HepG2 (cell line): ENCODE data around the gene PASK. TPM values are rescaled to one million over a fixed set of nuclear protein-coding genes. Genes with fewer than 3 reads are reported as not detected.
A peak's percentile ranks its signal among the peaks of the same experiment; 100 is the strongest.

Experiments
- ATAC-seq: fragments of 200-7000 bp; cut with Tn5 transposase; 3 replicates; pipeline ENCODE4 v1.9.1; 2020; ENCODE audit warnings: mild to moderate bottlenecking, moderate library complexity
- BruUV-seq: library from RNA; stranded (reverse); fragments of 400-500 nt; replicated peaks from 2 replicates; lab custom pipeline; 2021; lab: Mats Ljungman, UMichigan
- CTCF ChIA-PET: fragments of 300-600 bp; formaldehyde crosslinking; extraction: SDS; loops from one replicate; lab custom pipeline; 2021; ENCODE audit warnings: low total read pairs, inconsistent platforms, low intra/inter-chr PET ratio; lab: Yijun Ruan, JAX
- POLR2A ChIA-PET: fragments of 350-600 bp; sonication (Branson Sonifier 250); formaldehyde crosslinking; loops from one replicate; lab custom pipeline; 2020; ENCODE audit warnings: antibody characterized with exemption, inconsistent platforms; lab: Yijun Ruan, JAX
- DNase-seq: peaks from one replicate; pipeline ENCODE4 v3.0.0-alpha.2; 2015; ENCODE audit warnings: low spot score
- FAIRE-seq: peaks from 3 replicates; lab custom pipeline; 2011; peaks lifted over from hg19 to GRCh38; lab: Jason Lieb, UNC
- H2AFZ ChIP-seq: one replicate; pipeline ENCODE4 v1.6.1; 2011; ENCODE audit warnings: low read length, inconsistent platforms
- H3K27ac ChIP-seq: fragments of 300-600 bp; 3 replicates; pipeline ENCODE4 v1.8.0; 2011; ENCODE audit warnings: mixed run types, mild to moderate bottlenecking, mixed read lengths, low read length, inconsistent platforms; ENCODE audit not compliant: insufficient read depth; ENCODE audit errors: extremely low read length
- H3K27me3 ChIP-seq, 2 experiments: fragments of 200-600 bp in 1 of 2; 2 replicates in 1 of 2; 3 replicates in 1 of 2; pipeline versions ENCODE4 v1.6.0 to v1.8.0; 2011; ENCODE audit warnings: low read length in 2 of 2, mild to moderate bottlenecking in 2 of 2, moderate library complexity in 2 of 2, inconsistent platforms in 1 of 2; ENCODE audit not compliant: insufficient read depth in 2 of 2, control insufficient read depth in 1 of 2
- H3K36me3 ChIP-seq, 2 experiments: fragments of 200-600 bp in 1 of 2; replicated peaks in 1 of 2; 2 replicates in 1 of 2; 3 replicates in 1 of 2; pipeline versions ENCODE4 v1.5.1 to v1.8.0; 2011; ENCODE audit warnings: low read length in 2 of 2, inconsistent platforms in 1 of 2; ENCODE audit not compliant: insufficient read depth in 2 of 2, control insufficient read depth in 1 of 2
- H3K4me1 ChIP-seq: 2 replicates; pipeline ENCODE4 v1.5.1; 2012; ENCODE audit warnings: low read length, inconsistent platforms; ENCODE audit not compliant: insufficient read depth
- H3K4me2 ChIP-seq: 2 replicates; pipeline ENCODE4 v1.6.0; 2011; ENCODE audit warnings: low read depth, low read length, inconsistent platforms
- H3K4me3 ChIP-seq, 3 experiments: fragments of 200-600 bp in 1 of 3; sonication (generic), shearing (Covaris generic) in 1 of 3; replicated peaks in 1 of 3; 2 replicates each; pipeline ENCODE4 v1.5.1; 2011 to 2016; ENCODE audit warnings: low read length in 3 of 3, inconsistent platforms in 2 of 3, low read depth in 2 of 3, mild to moderate bottlenecking in 2 of 3, control low read depth in 1 of 3, mixed read lengths in 1 of 3; ENCODE audit not compliant: insufficient read depth in 1 of 3
- H3K79me2 ChIP-seq: one replicate; pipeline ENCODE4 v1.6.1; 2011; ENCODE audit warnings: low read length, inconsistent platforms; ENCODE audit not compliant: insufficient read depth
- H3K9ac ChIP-seq: 2 replicates; pipeline ENCODE4 v1.6.0; 2011; ENCODE audit warnings: mild to moderate bottlenecking, low read depth, low read length, inconsistent platforms; ENCODE audit not compliant: insufficient read depth
- H3K9me3 ChIP-seq: 2 replicates; pipeline ENCODE4 v1.5.1; 2012; ENCODE audit warnings: mild to moderate bottlenecking, low read length
- H4K20me1 ChIP-seq: 2 replicates; pipeline ENCODE4 v1.6.0; 2011; ENCODE audit warnings: inconsistent platforms, mild to moderate bottlenecking, low read length, moderate library complexity; ENCODE audit not compliant: insufficient read depth
- MTA1 ChIP-seq: sonication (generic); formaldehyde crosslinking; IDR thresholded peaks from 2 replicates; pipeline ENCODE4 v1.4.0; 2020; ENCODE audit warnings: missing genetic modification reagents, mild to moderate bottlenecking, borderline replicate concordance
- POLR2AphosphoS2 ChIP-seq: IDR thresholded peaks from 2 replicates; pipeline ENCODE4 v1.6.1; 2011; ENCODE audit warnings: low read depth, low read length, improper control_type of control experiment
- ZFP91 ChIP-seq: sonication (generic); formaldehyde crosslinking; IDR thresholded peaks from 2 replicates; pipeline ENCODE4 v1.9.0; 2022; ENCODE audit warnings: missing genetic modification reagents, mild to moderate bottlenecking, borderline replicate concordance
- ZNF121 ChIP-seq: sonication (generic); formaldehyde crosslinking; IDR thresholded peaks from 2 replicates; pipeline ENCODE4 v1.5.0; 2020; ENCODE audit warnings: mild to moderate bottlenecking, missing genetic modification reagents
- WGBS: methylation state at CpG from one replicate; pipeline ENCODE4 v1.1.6; 2017; ENCODE audit warnings: low lambda C conversion rate; 5-methylcytosine and 5-hydroxymethylcytosine counted together
- in situ Hi-C: cut with HindIII; loops from 2 replicates; pipeline ENCODE4 v1.10.0; 2017; ENCODE audit warnings: low pct_unique_long_range_greater_than_20kb; ENCODE audit not compliant: extremely low pct_ligation_motif_present
- intact Hi-C: fragments of 100-400 bp; cut with micrococcal nuclease; formaldehyde crosslinking; loops from one replicate; pipeline ENCODE4 v1.10.0; 2022; ENCODE audit not compliant: unreplicated experiment
- polyA plus RNA-seq, 8 experiments: library from polyadenylated mRNA; depleted of rRNA in 3 of 8; stranded (reverse) in 7 of 8; unstranded in 1 of 8; fragments of >200 nt; fragmentation: Illumina TruSeq in 4 of 8; extraction: Trizol in 4 of 8; gene quantifications; 2 replicates each; pipeline versions ENCODE4 v1.2.1 to v1.2.3, GENCODE V29; 2011 to 2016; ENCODE audit warnings: low read depth in 4 of 8, missing spikeins in 1 of 8, mixed read lengths in 1 of 8; ENCODE audit not compliant: insufficient read depth in 1 of 8
- total RNA-seq, 5 experiments: library from RNA; depleted of rRNA; stranded (reverse); fragments of >200 nt; fragmentation: Illumina TruSeq; extraction: Trizol; gene quantifications; 2 replicates each; pipeline ENCODE4 v1.2.3, GENCODE V29; 2016; ENCODE audit warnings: low read depth in 1 of 5
- TF ChIP-seq, protein P1 (sequence below): sonication (generic); formaldehyde crosslinking; IDR thresholded peaks from 2 replicates; pipeline ENCODE4 v1.5.0; 2020; ENCODE audit warnings: mild to moderate bottlenecking, missing genetic modification reagents, moderate library complexity

Gene PASK
- total and polyA plus RNA-seq, 2 of the 13 experiments (the other 11 are each of a cell fraction or from before 2014, with no cell fraction given): 6.9 to 17.0 TPM

DNA sequence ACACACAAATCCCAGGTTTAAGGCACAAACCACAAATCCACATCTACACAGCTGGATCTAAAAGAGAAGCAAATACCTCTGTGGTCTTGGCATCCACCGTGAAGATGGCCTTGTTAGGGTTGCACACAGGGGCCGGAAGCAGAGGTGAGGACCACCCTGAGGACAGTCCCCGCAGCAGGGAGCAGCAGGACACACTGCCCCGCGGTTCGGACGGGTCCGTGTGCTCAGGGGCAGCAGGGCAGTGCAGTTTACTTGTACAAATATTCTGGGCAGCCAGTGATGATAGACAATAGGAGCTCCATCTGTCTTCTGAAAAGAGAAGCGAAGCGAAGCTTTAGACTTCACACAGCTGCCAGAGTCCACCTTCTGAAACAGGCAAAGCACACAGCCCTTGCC, 8.8 kb downstream of the PASK start:
- TF ChIP-seq, protein P1, sequence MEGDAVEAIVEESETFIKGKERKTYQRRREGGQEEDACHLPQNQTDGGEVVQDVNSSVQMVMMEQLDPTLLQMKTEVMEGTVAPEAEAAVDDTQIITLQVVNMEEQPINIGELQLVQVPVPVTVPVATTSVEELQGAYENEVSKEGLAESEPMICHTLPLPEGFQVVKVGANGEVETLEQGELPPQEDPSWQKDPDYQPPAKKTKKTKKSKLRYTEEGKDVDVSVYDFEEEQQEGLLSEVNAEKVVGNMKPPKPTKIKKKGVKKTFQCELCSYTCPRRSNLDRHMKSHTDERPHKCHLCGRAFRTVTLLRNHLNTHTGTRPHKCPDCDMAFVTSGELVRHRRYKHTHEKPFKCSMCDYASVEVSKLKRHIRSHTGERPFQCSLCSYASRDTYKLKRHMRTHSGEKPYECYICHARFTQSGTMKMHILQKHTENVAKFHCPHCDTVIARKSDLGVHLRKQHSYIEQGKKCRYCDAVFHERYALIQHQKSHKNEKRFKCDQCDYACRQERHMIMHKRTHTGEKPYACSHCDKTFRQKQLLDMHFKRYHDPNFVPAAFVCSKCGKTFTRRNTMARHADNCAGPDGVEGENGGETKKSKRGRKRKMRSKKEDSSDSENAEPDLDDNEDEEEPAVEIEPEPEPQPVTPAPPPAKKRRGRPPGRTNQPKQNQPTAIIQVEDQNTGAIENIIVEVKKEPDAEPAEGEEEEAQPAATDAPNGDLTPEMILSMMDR: peak; percentile 18; the same call in 1 of the 2 replicates
- no peak for TF ChIP-seq POLR2AphosphoS2
- peak overlapping the region; percentile 57 for H3K27ac ChIP-seq
- no peaks in the 10 kb centered on the region for H4K20me1 ChIP-seq
- DNase-seq (no peak), FAIRE-seq (no peak), ATAC-seq (peak; percentile 15; the same call in 1 of the 3 replicates)
- 83% methylated on average over 10 of the region's 10 CpGs for WGBS
- H3K4me1 ChIP-seq: peaks cover 32% of the 10 kb centered on the region
- no peak overlapping the region for H3K4me3 ChIP-seq
- in situ Hi-C loops (no loop called here), intact Hi-C loops (no loop called here)
- no peak overlapping the region for H3K4me2 ChIP-seq
- no peak overlapping the region for H2AFZ ChIP-seq
- H3K36me3 ChIP-seq: peaks cover 10 to 14% of the 10 kb centered on the region in 2 experiments
- ChIA-PET POLR2A (no interaction called here), CTCF (no interaction called here)
- no TSS peak for BruUV-seq
- no peak overlapping the region for H3K9ac ChIP-seq
- no peaks in the 10 kb centered on the region for H3K27me3 ChIP-seq
- H3K9me3 ChIP-seq: no peaks in the 10 kb centered on the region
- peaks cover 2% of the 10 kb centered on the region for H3K79me2 ChIP-seq

DNA sequence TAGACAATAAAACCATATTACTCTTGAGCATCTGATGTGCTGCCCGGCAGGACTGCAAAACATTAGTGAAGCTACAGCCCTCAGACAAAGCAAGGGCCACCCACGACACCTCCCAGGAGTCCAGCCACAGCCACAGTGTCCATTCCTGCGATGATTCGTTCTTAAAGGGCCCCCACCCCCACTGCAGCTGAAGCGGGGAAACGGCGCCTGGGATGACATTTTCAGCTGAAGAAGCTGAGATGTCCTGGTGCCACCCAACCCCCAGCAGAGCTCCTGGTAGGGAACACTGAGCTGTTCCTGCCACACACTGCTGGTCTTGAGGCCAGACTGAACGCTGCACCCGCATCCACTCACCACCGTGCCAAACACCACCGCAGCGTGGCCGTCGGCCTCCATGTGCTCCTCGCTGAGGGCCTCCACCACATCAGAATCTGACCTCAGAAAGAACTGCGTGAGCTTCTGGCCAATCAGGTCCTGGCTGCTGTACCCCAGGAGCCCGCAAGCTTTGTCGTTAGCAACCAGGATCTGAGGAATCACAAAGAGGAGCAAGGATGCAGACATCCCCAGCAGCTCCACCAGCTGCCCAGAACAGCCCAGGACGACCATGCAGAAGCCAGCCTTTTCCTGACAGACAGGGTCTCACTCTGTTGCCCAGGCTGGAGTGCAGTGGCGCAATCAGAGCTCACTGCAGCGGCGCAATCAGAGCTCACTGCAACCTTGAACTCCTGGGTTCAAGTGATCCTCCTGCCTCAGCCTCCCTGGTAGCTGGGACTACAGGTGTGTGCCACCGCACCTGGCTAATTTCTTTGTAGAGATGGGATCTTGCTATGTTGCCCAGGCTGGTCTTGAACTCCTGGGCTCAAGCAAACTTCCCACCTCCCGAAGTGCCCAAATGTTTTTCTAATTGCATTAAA, 9.5 kb downstream of the PASK start:
- WGBS: 96% methylated on average over 21 of the region's 24 CpGs
- CTCF ChIA-PET: no interaction called here

More for the DNA sequence above, 9.5 kb downstream of the PASK start:
- peaks cover 38% of the 10 kb centered on the region for H3K4me1 ChIP-seq
- no peak for ATAC-seq
- no peaks in the 10 kb centered on the region for H4K20me1 ChIP-seq
- no peak overlapping the region for H2AFZ ChIP-seq
- no peaks in the 10 kb centered on the region for H3K9me3 ChIP-seq
- no peak overlapping the region for H3K4me3 ChIP-seq
- intact Hi-C loops (no loop called here), in situ Hi-C loops (no loop called here)
- H3K36me3 ChIP-seq: peaks cover 10 to 14% of the 10 kb centered on the region in 2 experiments
- H3K27me3 ChIP-seq: no peaks in the 10 kb centered on the region
- BruUV-seq: no TSS peak
- H3K27ac ChIP-seq: peak overlapping the region; percentile 57
- no peak for DNase-seq
- TF ChIP-seq ZNF121 (peak; percentile 89), ZFP91 (CRISPR knock-in tag) (0 out of 2 replicates have a peak, but pooled peaks have one; percentile 22), MTA1 (CRISPR knock-in tag) (no peak)
- peaks cover 2% of the 10 kb centered on the region for H3K79me2 ChIP-seq
- POLR2A ChIA-PET: no interaction called here
- no peak overlapping the region for H3K9ac ChIP-seq
- no peak overlapping the region for H3K4me2 ChIP-seq
- no peak for FAIRE-seq
